HepG2 (cell line): Measurements from ENCODE around the gene CPNE1. TPM values are rescaled to one million over a fixed set of nuclear protein-coding genes. Genes with fewer than 3 reads are reported as not detected.
A peak's percentile ranks its signal among the peaks of the same experiment; 100 is the strongest.

Source experiments
- CHCHD3 ChIP-seq: sonication (generic); formaldehyde crosslinking; IDR thresholded peaks from 2 replicates; pipeline ENCODE4 v1.8.0; 2022; ENCODE audit warnings: mild to moderate bottlenecking, missing genetic modification reagents, moderate library complexity
- HDAC2 ChIP-seq: sonication (generic); formaldehyde crosslinking; IDR thresholded peaks from 2 replicates; pipeline ENCODE4 v1.4.0; 2020; ENCODE audit warnings: missing genetic modification reagents
- JUND ChIP-seq: sonication (generic); formaldehyde crosslinking; IDR thresholded peaks from 2 replicates; pipeline ENCODE4 v1.8.0; 2022; ENCODE audit warnings: mild to moderate bottlenecking, missing genetic modification reagents
- MTF2 ChIP-seq: sonication (generic); formaldehyde crosslinking; IDR thresholded peaks from 2 replicates; pipeline ENCODE4 v1.5.0; 2020; ENCODE audit warnings: missing genetic modification reagents, borderline replicate concordance
- NBN ChIP-seq: fragments of 450-650 bp; conservative IDR thresholded peaks from 2 replicates; pipeline ENCODE4 v1.6.1; 2017
- PAF1 ChIP-seq: IDR thresholded peaks from 2 replicates; pipeline ENCODE4 v1.6.1; 2016; ENCODE audit warnings: missing genetic modification reagents, missing compliant biosample characterization
- PRDM10 ChIP-seq: sonication (generic); formaldehyde crosslinking; IDR thresholded peaks from 2 replicates; pipeline ENCODE4 v1.4.0; 2020; ENCODE audit warnings: low read depth, missing genetic modification reagents
- SMAD1 ChIP-seq: sonication (generic); formaldehyde crosslinking; IDR thresholded peaks from 2 replicates; pipeline ENCODE4 v1.4.0; 2020; ENCODE audit warnings: missing genetic modification reagents, low read depth, mild to moderate bottlenecking, borderline replicate concordance
- SP140L ChIP-seq: sonication (generic); formaldehyde crosslinking; IDR thresholded peaks from 2 replicates; pipeline ENCODE4 v1.4.0; 2020; ENCODE audit warnings: missing genetic modification reagents, borderline replicate concordance
- STAG1 ChIP-seq: sonication (generic); formaldehyde crosslinking; IDR thresholded peaks from 2 replicates; pipeline ENCODE4 v1.4.0; 2020; ENCODE audit warnings: missing genetic modification reagents
- TBP ChIP-seq: sonication (generic); formaldehyde crosslinking; IDR thresholded peaks from 2 replicates; pipeline ENCODE4 v1.5.0; 2020; ENCODE audit warnings: missing genetic modification reagents
- TGIF2 ChIP-seq: IDR thresholded peaks from 2 replicates; pipeline ENCODE4 v1.6.1; 2016; ENCODE audit warnings: control low read depth, missing compliant biosample characterization
- ZFP1 ChIP-seq: IDR thresholded peaks from 2 replicates; pipeline ENCODE4 v1.6.1; 2016
- ZMYM2 ChIP-seq: sonication (generic); formaldehyde crosslinking; IDR thresholded peaks from 2 replicates; pipeline ENCODE4 v1.8.0; 2022; ENCODE audit warnings: mild to moderate bottlenecking, missing genetic modification reagents
- ZNF160 ChIP-seq: sonication (generic); formaldehyde crosslinking; IDR thresholded peaks from 2 replicates; pipeline ENCODE4 v1.8.0; 2022; ENCODE audit warnings: mild to moderate bottlenecking, inconsistent platforms, missing genetic modification reagents
- ZNF468 ChIP-seq: sonication (generic); formaldehyde crosslinking; IDR thresholded peaks from 2 replicates; pipeline ENCODE4 v1.8.0; 2022; ENCODE audit warnings: mild to moderate bottlenecking, moderate library complexity, missing genetic modification reagents
- ZNF496 ChIP-seq: sonication (generic); formaldehyde crosslinking; IDR thresholded peaks from 2 replicates; pipeline ENCODE4 v1.8.1; 2023; ENCODE audit warnings: mild to moderate bottlenecking, moderate library complexity, missing genetic modification reagents; ENCODE audit not compliant: insufficient replicate concordance
- ZNF569 ChIP-seq: sonication (generic); formaldehyde crosslinking; IDR thresholded peaks from 2 replicates; pipeline ENCODE4 v1.5.0; 2020; ENCODE audit warnings: mild to moderate bottlenecking, missing genetic modification reagents, moderate library complexity, borderline replicate concordance
- ZNF615 ChIP-seq: sonication (generic); formaldehyde crosslinking; IDR thresholded peaks from 2 replicates; pipeline ENCODE4 v1.5.0; 2020; ENCODE audit warnings: mild to moderate bottlenecking, missing genetic modification reagents, borderline replicate concordance
- ZNF780A ChIP-seq: sonication (generic); formaldehyde crosslinking; IDR thresholded peaks from 2 replicates; pipeline ENCODE4 v1.8.0; 2022; ENCODE audit warnings: mild to moderate bottlenecking, missing genetic modification reagents, moderate library complexity
- ZSCAN29 ChIP-seq: sonication (generic); formaldehyde crosslinking; conservative IDR thresholded peaks from 2 replicates; pipeline ENCODE4 v1.4.0; 2020; ENCODE audit warnings: mild to moderate bottlenecking, missing genetic modification reagents
- polyA plus RNA-seq, 8 experiments: library from polyadenylated mRNA; depleted of rRNA in 3 of 8; stranded (reverse) in 7 of 8; unstranded in 1 of 8; fragments of >200 nt; fragmentation: Illumina TruSeq in 4 of 8; extraction: Trizol in 4 of 8; gene quantifications; 2 replicates each; pipeline versions ENCODE4 v1.2.1 to v1.2.3, GENCODE V29; 2011 to 2016; ENCODE audit warnings: low read depth in 4 of 8, missing spikeins in 1 of 8, mixed read lengths in 1 of 8; ENCODE audit not compliant: insufficient read depth in 1 of 8
- total RNA-seq, 5 experiments: library from RNA; depleted of rRNA; stranded (reverse); fragments of >200 nt; fragmentation: Illumina TruSeq; extraction: Trizol; gene quantifications; 2 replicates each; pipeline ENCODE4 v1.2.3, GENCODE V29; 2016; ENCODE audit warnings: low read depth in 1 of 5
- TF ChIP-seq, protein P1 (sequence below): sonication (generic); formaldehyde crosslinking; IDR thresholded peaks from 2 replicates; pipeline ENCODE4 v1.5.0; 2020; ENCODE audit warnings: missing genetic modification reagents
- TF ChIP-seq, protein P2 (sequence below), 2 experiments: IDR thresholded peaks; 2 replicates each; pipeline ENCODE4 v1.6.1; 2011 to 2012; ENCODE audit warnings: low read length in 2 of 2, borderline replicate concordance in 1 of 2, low read depth in 1 of 2, mild to moderate bottlenecking in 1 of 2, moderate library complexity in 1 of 2

CPNE1 gene
- total and polyA plus RNA-seq, 2 of the 13 experiments (the other 11 are each of a cell fraction or from before 2014, with no cell fraction given) = 408 to 431 TPM

- TF ChIP-seq PRDM10 (CRISPR knock-in tag) (0 out of 2 replicates have a peak, but pooled peaks have one; percentile 34), ZFP1 (CRISPR knock-in tag) (0 out of 2 replicates have a peak, but pooled peaks have one; percentile 2), SMAD1 (CRISPR knock-in tag) (no peak), ZNF468 (CRISPR knock-in tag) (no peak), STAG1 (CRISPR knock-in tag) (no peak), PAF1 (CRISPR knock-in tag) (peak; percentile 6; the same call in 1 of the 2 replicates), TBP (CRISPR knock-in tag) (no peak), SP140L (CRISPR knock-in tag) (no peak), ZMYM2 (CRISPR knock-in tag) (no peak), ZNF615 (CRISPR knock-in tag) (0 out of 2 replicates have a peak, but pooled peaks have one; percentile 50), ZNF780A (CRISPR knock-in tag) (no peak), JUND (CRISPR knock-in tag) (no peak), TGIF2 (CRISPR knock-in tag) (no peak), HDAC2 (no peak), NBN (no peak), MTF2 (CRISPR knock-in tag) (no peak), ZNF496 (no peak), ZNF569 (CRISPR knock-in tag) (no peak), ZNF160 (CRISPR knock-in tag) (no peak), ZSCAN29 (CRISPR knock-in tag) (no peak), CHCHD3 (CRISPR knock-in tag) (0 out of 2 replicates have a peak, but pooled peaks have one; percentile 25)
- TF ChIP-seq, protein P1, sequence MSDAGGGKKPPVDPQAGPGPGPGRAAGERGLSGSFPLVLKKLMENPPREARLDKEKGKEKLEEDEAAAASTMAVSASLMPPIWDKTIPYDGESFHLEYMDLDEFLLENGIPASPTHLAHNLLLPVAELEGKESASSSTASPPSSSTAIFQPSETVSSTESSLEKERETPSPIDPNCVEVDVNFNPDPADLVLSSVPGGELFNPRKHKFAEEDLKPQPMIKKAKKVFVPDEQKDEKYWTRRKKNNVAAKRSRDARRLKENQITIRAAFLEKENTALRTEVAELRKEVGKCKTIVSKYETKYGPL (CRISPR knock-in tag) = peak; percentile 16; the same call in 1 of the 2 replicates
- TF ChIP-seq, protein P2, sequence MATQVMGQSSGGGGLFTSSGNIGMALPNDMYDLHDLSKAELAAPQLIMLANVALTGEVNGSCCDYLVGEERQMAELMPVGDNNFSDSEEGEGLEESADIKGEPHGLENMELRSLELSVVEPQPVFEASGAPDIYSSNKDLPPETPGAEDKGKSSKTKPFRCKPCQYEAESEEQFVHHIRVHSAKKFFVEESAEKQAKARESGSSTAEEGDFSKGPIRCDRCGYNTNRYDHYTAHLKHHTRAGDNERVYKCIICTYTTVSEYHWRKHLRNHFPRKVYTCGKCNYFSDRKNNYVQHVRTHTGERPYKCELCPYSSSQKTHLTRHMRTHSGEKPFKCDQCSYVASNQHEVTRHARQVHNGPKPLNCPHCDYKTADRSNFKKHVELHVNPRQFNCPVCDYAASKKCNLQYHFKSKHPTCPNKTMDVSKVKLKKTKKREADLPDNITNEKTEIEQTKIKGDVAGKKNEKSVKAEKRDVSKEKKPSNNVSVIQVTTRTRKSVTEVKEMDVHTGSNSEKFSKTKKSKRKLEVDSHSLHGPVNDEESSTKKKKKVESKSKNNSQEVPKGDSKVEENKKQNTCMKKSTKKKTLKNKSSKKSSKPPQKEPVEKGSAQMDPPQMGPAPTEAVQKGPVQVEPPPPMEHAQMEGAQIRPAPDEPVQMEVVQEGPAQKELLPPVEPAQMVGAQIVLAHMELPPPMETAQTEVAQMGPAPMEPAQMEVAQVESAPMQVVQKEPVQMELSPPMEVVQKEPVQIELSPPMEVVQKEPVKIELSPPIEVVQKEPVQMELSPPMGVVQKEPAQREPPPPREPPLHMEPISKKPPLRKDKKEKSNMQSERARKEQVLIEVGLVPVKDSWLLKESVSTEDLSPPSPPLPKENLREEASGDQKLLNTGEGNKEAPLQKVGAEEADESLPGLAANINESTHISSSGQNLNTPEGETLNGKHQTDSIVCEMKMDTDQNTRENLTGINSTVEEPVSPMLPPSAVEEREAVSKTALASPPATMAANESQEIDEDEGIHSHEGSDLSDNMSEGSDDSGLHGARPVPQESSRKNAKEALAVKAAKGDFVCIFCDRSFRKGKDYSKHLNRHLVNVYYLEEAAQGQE (IDR thresholded peaks at IDR 0.05; ENCODE audit: borderline replicate concordance in 1 of 2, low read depth in 1 of 2, low read length in 2 of 2) = no peak
Measured at GRCh38 chr20:35702051-35702823, 37.5 kb upstream of the CPNE1 start (continued).
